Measurements from ENCODE around the gene FBXW4.
"Not testable (repeated sequence)": the region's sequence is repeated elsewhere in the genome, so short reads cannot be mapped to it uniquely, and the experiment has no call there.

The FBXW4 gene

GRCh38 chr10:101645659-101646058 lies 49.3 kb downstream of the FBXW4 start:
- Histone ChIP-seq H3K27ac (ENCODE audit: low read depth, low read length) (no peak overlapping the region), H3K4me1 (ENCODE audit: control insufficient read depth, low read depth, low read length) (peaks cover 12% of the 10 kb centered on the region)

GRCh38 chr10:101644002-101644401 lies 51.0 kb downstream of the FBXW4 start:
- no peak overlapping the region for H3K23ac ChIP-seq (ENCODE audit: low read length)
- H3K4me1 ChIP-seq (ENCODE audit: control insufficient read depth, low read depth, low read length) = peaks cover 12% of the 10 kb centered on the region
- no peak overlapping the region for H4K5ac ChIP-seq (ENCODE audit: low read length)
- no peak overlapping the region for H3K4me2 ChIP-seq (ENCODE audit: low read length)
- no peak overlapping the region for H3K9ac ChIP-seq (ENCODE audit: low read length)
- no peak overlapping the region for H4K8ac ChIP-seq (ENCODE audit: low read depth, low read length)
- H3K27ac ChIP-seq (ENCODE audit: low read depth, low read length) = no peak overlapping the region
- H2BK120ac ChIP-seq (ENCODE audit: low read depth, low read length) = no peak overlapping the region
- no peak overlapping the region for H3K56ac ChIP-seq (ENCODE audit: low read length)
- H3K79me2 ChIP-seq (ENCODE audit: control insufficient read depth, insufficient read depth, low read length) = no peaks in the 10 kb centered on the region
- H3K27me3 ChIP-seq (ENCODE audit: insufficient read depth, low read length, poor library complexity) = no peaks in the 10 kb centered on the region
- H2BK5ac ChIP-seq (ENCODE audit: low read length) = no peak overlapping the region
- no peaks in the 10 kb centered on the region for H3K36me3 ChIP-seq (ENCODE audit: control insufficient read depth, insufficient read depth, low read length)
- DNase-seq = peak; percentile 31
- H2BK15ac ChIP-seq (replicated peaks; ENCODE audit: low read depth) = no peak overlapping the region
- H3K4ac ChIP-seq (ENCODE audit: low read depth, low read length) = no peak overlapping the region
- H2AK5ac ChIP-seq (ENCODE audit: low read length) = no peak overlapping the region
- no peak overlapping the region for H3K18ac ChIP-seq (ENCODE audit: low read length)
- no peak overlapping the region for H3K4me3 ChIP-seq (ENCODE audit: low read length)
- no CpG with 5 or more reads among the region's 3 CpGs for WGBS (ENCODE audit: extremely low coverage, insufficient coverage, low lambda C conversion rate)
- H3K79me1 ChIP-seq (ENCODE audit: low read length) = no peaks in the 10 kb centered on the region

More at GRCh38 chr10:101645659-101646058, 49.3 kb downstream of the FBXW4 start:
- Histone ChIP-seq H2AK5ac (ENCODE audit: low read length) (no peak overlapping the region), H3K27me3 (ENCODE audit: insufficient read depth, low read length, poor library complexity) (no peaks in the 10 kb centered on the region), H2BK5ac (ENCODE audit: low read length) (no peak overlapping the region), H3K79me1 (ENCODE audit: low read length) (no peaks in the 10 kb centered on the region), H3K9ac (ENCODE audit: low read length) (no peak overlapping the region), H4K8ac (ENCODE audit: low read depth, low read length) (no peak overlapping the region), H3K36me3 (ENCODE audit: control insufficient read depth, insufficient read depth, low read length) (no peaks in the 10 kb centered on the region), H3K4ac (ENCODE audit: low read depth, low read length) (no peak overlapping the region), H2BK15ac (replicated peaks; ENCODE audit: low read depth) (no peak overlapping the region), H3K23ac (ENCODE audit: low read length) (no peak overlapping the region), H2BK120ac (ENCODE audit: low read depth, low read length) (no peak overlapping the region), H3K4me2 (ENCODE audit: low read length) (no peak overlapping the region), H4K5ac (ENCODE audit: low read length) (no peak overlapping the region), H3K18ac (ENCODE audit: low read length) (no peak overlapping the region), H3K4me3 (ENCODE audit: low read length) (no peak overlapping the region), H3K79me2 (ENCODE audit: control insufficient read depth, insufficient read depth, low read length) (no peaks in the 10 kb centered on the region), H3K56ac (ENCODE audit: low read length) (no peak overlapping the region)
- no CpG with 5 or more reads among the region's 1 CpG for WGBS (ENCODE audit: extremely low coverage, insufficient coverage, low lambda C conversion rate)
- no peak for DNase-seq

GRCh38 chr10:101643546-101643945 lies 51.4 kb downstream of the FBXW4 start:
- Histone ChIP-seq H3K4ac (ENCODE audit: low read depth, low read length) (no peak overlapping the region), H3K79me2 (ENCODE audit: control insufficient read depth, insufficient read depth, low read length) (no peaks in the 10 kb centered on the region), H4K8ac (ENCODE audit: low read depth, low read length) (no peak overlapping the region), H3K4me1 (ENCODE audit: control insufficient read depth, low read depth, low read length) (peaks cover 12% of the 10 kb centered on the region), H3K18ac (ENCODE audit: low read length) (no peak overlapping the region), H3K9ac (ENCODE audit: low read length) (no peak overlapping the region), H2BK5ac (ENCODE audit: low read length) (no peak overlapping the region), H3K27ac (ENCODE audit: low read depth, low read length) (peak overlapping the region; percentile 14), H3K4me3 (ENCODE audit: low read length) (no peak overlapping the region), H3K36me3 (ENCODE audit: control insufficient read depth, insufficient read depth, low read length) (no peaks in the 10 kb centered on the region), H2BK15ac (replicated peaks; ENCODE audit: low read depth) (no peak overlapping the region), H4K5ac (ENCODE audit: low read length) (no peak overlapping the region), H3K4me2 (ENCODE audit: low read length) (no peak overlapping the region), H3K27me3 (ENCODE audit: insufficient read depth, low read length, poor library complexity) (no peaks in the 10 kb centered on the region), H3K23ac (ENCODE audit: low read length) (no peak overlapping the region), H3K56ac (ENCODE audit: low read length) (no peak overlapping the region), H2AK5ac (ENCODE audit: low read length) (no peak overlapping the region), H2BK120ac (ENCODE audit: low read depth, low read length) (no peak overlapping the region), H3K79me1 (ENCODE audit: low read length) (no peaks in the 10 kb centered on the region)
- DNase-seq = no peak
- WGBS (ENCODE audit: extremely low coverage, insufficient coverage, low lambda C conversion rate) = no CpG with 5 or more reads among the region's 3 CpGs

GRCh38 chr10:101639141-101639900 lies 55.6 kb downstream of the FBXW4 start:
- Histone ChIP-seq H4K5ac (ENCODE audit: low read length) (no peak overlapping the region), H3K23ac (ENCODE audit: low read length) (no peak overlapping the region), H4K8ac (ENCODE audit: low read depth, low read length) (no peak overlapping the region), H3K4me1 (ENCODE audit: control insufficient read depth, low read depth, low read length) (peaks cover 6% of the 10 kb centered on the region), H3K4ac (ENCODE audit: low read depth, low read length) (no peak overlapping the region), H3K36me3 (ENCODE audit: control insufficient read depth, insufficient read depth, low read length) (no peaks in the 10 kb centered on the region), H3K4me2 (ENCODE audit: low read length) (no peak overlapping the region), H3K9ac (ENCODE audit: low read length) (no peak overlapping the region), H3K56ac (ENCODE audit: low read length) (no peak overlapping the region), H3K18ac (ENCODE audit: low read length) (no peak overlapping the region), H3K27me3 (ENCODE audit: insufficient read depth, low read length, poor library complexity) (no peaks in the 10 kb centered on the region), H2BK15ac (replicated peaks; ENCODE audit: low read depth) (no peak overlapping the region), H3K79me1 (ENCODE audit: low read length) (no peaks in the 10 kb centered on the region), H3K79me2 (ENCODE audit: control insufficient read depth, insufficient read depth, low read length) (no peaks in the 10 kb centered on the region), H2BK120ac (ENCODE audit: low read depth, low read length) (no peak overlapping the region), H3K27ac (ENCODE audit: low read depth, low read length) (no peak overlapping the region), H2AK5ac (ENCODE audit: low read length) (no peak overlapping the region), H2BK5ac (ENCODE audit: low read length) (no peak overlapping the region), H3K4me3 (ENCODE audit: low read length) (no peak overlapping the region)
- WGBS (ENCODE audit: extremely low coverage, insufficient coverage, low lambda C conversion rate) = no CpG with 5 or more reads among the region's 2 CpGs
- no peak for DNase-seq

- not testable (repeated sequence) for H3K79me1 ChIP-seq (ENCODE audit: low read length); H2AK5ac ChIP-seq (ENCODE audit: low read length); H3K36me3 ChIP-seq (ENCODE audit: control insufficient read depth, insufficient read depth, low read length); H2BK5ac ChIP-seq (ENCODE audit: low read length); H4K5ac ChIP-seq (ENCODE audit: low read length); H3K4me2 ChIP-seq (ENCODE audit: low read length); H3K56ac ChIP-seq (ENCODE audit: low read length); H3K23ac ChIP-seq (ENCODE audit: low read length); H2BK120ac ChIP-seq (ENCODE audit: low read depth, low read length); H3K18ac ChIP-seq (ENCODE audit: low read length); H3K79me2 ChIP-seq (ENCODE audit: control insufficient read depth, insufficient read depth, low read length); DNase-seq; H3K27me3 ChIP-seq (ENCODE audit: insufficient read depth, low read length, poor library complexity); H3K9ac ChIP-seq (ENCODE audit: low read length); H3K4me3 ChIP-seq (ENCODE audit: low read length); H3K27ac ChIP-seq (ENCODE audit: low read depth, low read length); H4K8ac ChIP-seq (ENCODE audit: low read depth, low read length); H3K4me1 ChIP-seq (ENCODE audit: control insufficient read depth, low read depth, low read length); H3K4ac ChIP-seq (ENCODE audit: low read depth, low read length); H2BK15ac ChIP-seq (replicated peaks; ENCODE audit: low read depth)
- no CpG with 5 or more reads among the region's 4 CpGs for WGBS (ENCODE audit: extremely low coverage, insufficient coverage, low lambda C conversion rate)
Observed at GRCh38 chr10:101633510-101633909, 61.5 kb downstream of the FBXW4 start.
